Measurements from ENCODE around the gene BMX. TPM values are rescaled to one million over a fixed set of nuclear protein-coding genes. Genes with fewer than 3 reads are reported as not detected.

The BMX gene
- total RNA-seq, 1 experiment from 2014 or later = not detected

DNA sequence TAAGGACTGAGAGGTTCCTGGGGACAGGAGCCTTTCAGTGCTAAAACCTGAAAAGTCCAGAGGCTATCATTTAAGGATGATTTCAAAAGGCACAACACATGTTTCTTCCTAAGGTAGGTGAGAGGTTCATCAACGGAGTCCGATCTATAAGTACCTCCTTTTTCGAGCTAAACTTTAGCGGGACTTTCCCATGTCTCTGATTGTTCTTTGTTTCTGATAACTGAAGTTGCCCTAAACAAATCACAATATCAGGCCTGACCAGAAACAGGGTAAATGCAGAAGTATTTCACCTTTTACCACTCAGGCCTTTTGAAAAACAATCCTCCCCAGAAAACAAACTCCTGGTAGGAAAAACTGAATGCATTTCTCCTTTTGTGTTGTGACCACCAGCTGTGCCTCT is 25.1 kb upstream of the BMX start:
- no peaks in the 10 kb centered on the region for H3K9me3 ChIP-seq (ENCODE audit: control insufficient read depth, low read depth, low read length)
- Mint-ChIP-seq H3K36me3 (ENCODE audit: insufficient read depth in 1 of 3, low read depth in 3 of 3) (peaks cover 7 to 11% (median 9%) of the 10 kb centered on the region in 3 experiments), H3K27ac (peak overlapping the region; percentile 79 to 96 (median 89); a peak in 6 of 7 replicates), H3K4me1 (peaks cover 22 to 23% of the 10 kb centered on the region in 2 experiments), H3K9me3 (peaks cover 0 to 5% of the 10 kb centered on the region in 2 experiments; a peak in 2 of 5 replicates), H3K4me3 (no peak overlapping the region; a peak in 1 of 5 replicates), H3K27me3 (ENCODE audit: low read depth) (no peaks in the 10 kb centered on the region)
- H2BK20ac ChIP-seq (ENCODE audit: low read depth, low read length, poor library complexity, severe bottlenecking) = no peak overlapping the region
- no peak overlapping the region for H2AFZ ChIP-seq (ENCODE audit: low read length)
- no peak overlapping the region for H4K8ac ChIP-seq (replicated peaks; ENCODE audit: insufficient read length, low read depth, low read length)
- no peak for DNase-seq
- H2BK120ac ChIP-seq (ENCODE audit: low read depth, low read length, poor library complexity, severe bottlenecking) = no peak overlapping the region
- no peak overlapping the region for H3K4ac ChIP-seq (ENCODE audit: low read depth, low read length)
- H4K5ac ChIP-seq (ENCODE audit: insufficient read length, low read depth, low read length) = no peak overlapping the region
- no peak overlapping the region for H3K18ac ChIP-seq (ENCODE audit: insufficient read length, low read depth, low read length)
- WGBS (ENCODE audit: extremely low coverage, insufficient read length, low lambda C conversion rate) = no CpG with 5 or more reads among the region's 4 CpGs
- peaks cover 7% of the 10 kb centered on the region; the same call in 1 of the 2 replicates for H3K4me1 ChIP-seq (ENCODE audit: insufficient read depth, low read length)
- no peak overlapping the region for H3K9ac ChIP-seq (ENCODE audit: extremely low read depth, insufficient read length, low read length)
- H3K23me2 ChIP-seq (ENCODE audit: insufficient read length, low read depth, low read length, poor library complexity, severe bottlenecking) = no peaks in the 10 kb centered on the region
- no peak overlapping the region for H4K91ac ChIP-seq (ENCODE audit: insufficient read length, low read depth, low read length)
- no peak overlapping the region for H3K14ac ChIP-seq (ENCODE audit: insufficient read depth, low read length)
- no peak overlapping the region for H3K23ac ChIP-seq (ENCODE audit: insufficient read length, low read depth, low read length)
- H3K79me1 ChIP-seq (ENCODE audit: insufficient read depth, low read depth, low read length, poor library complexity, severe bottlenecking) = no peaks in the 10 kb centered on the region
- no peak overlapping the region for H2BK15ac ChIP-seq (ENCODE audit: low read depth, low read length)
- TF ChIP-seq, protein P1, sequence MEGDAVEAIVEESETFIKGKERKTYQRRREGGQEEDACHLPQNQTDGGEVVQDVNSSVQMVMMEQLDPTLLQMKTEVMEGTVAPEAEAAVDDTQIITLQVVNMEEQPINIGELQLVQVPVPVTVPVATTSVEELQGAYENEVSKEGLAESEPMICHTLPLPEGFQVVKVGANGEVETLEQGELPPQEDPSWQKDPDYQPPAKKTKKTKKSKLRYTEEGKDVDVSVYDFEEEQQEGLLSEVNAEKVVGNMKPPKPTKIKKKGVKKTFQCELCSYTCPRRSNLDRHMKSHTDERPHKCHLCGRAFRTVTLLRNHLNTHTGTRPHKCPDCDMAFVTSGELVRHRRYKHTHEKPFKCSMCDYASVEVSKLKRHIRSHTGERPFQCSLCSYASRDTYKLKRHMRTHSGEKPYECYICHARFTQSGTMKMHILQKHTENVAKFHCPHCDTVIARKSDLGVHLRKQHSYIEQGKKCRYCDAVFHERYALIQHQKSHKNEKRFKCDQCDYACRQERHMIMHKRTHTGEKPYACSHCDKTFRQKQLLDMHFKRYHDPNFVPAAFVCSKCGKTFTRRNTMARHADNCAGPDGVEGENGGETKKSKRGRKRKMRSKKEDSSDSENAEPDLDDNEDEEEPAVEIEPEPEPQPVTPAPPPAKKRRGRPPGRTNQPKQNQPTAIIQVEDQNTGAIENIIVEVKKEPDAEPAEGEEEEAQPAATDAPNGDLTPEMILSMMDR (conservative IDR thresholded peaks at IDR 0.05) = no peak
- no peak overlapping the region for H2AK5ac ChIP-seq (ENCODE audit: insufficient read length, low read length)
- H3K27me3 ChIP-seq (ENCODE audit: insufficient read depth, low read length) = no peaks in the 10 kb centered on the region
- no peak overlapping the region for H2BK12ac ChIP-seq (ENCODE audit: insufficient read length, low read depth, low read length)
- peak overlapping the region; percentile 13 for H3K4me2 ChIP-seq (ENCODE audit: insufficient read depth, insufficient read length, low read length)
- H3K56ac ChIP-seq (ENCODE audit: insufficient read length, low read depth, low read length) = no peak overlapping the region
- H3T11ph ChIP-seq (ENCODE audit: low read length) = no peak overlapping the region
- H3K79me2 ChIP-seq (ENCODE audit: insufficient read depth, low read length) = no peaks in the 10 kb centered on the region
- H2BK5ac ChIP-seq (ENCODE audit: insufficient read length, low read length) = no peak overlapping the region
- H3K27ac ChIP-seq (ENCODE audit: insufficient read length, low read depth, low read length) = peak overlapping the region; percentile 62
- no peaks in the 10 kb centered on the region for H4K20me1 ChIP-seq (ENCODE audit: control insufficient read depth, insufficient read depth, insufficient read length)

Data from H9 (cell line).